Cardiac fibroblast (primary cell): Measurements from ENCODE around the gene HABP4.
"Not testable (repeated sequence)": the region's sequence is repeated elsewhere in the genome, so short reads cannot be mapped to it uniquely, and the experiment has no call there.

Experiments
- DNase-seq, 2 donors: peaks; one replicate each; pipeline versions ENCODE4 v3.0.0 to v3.0.0-alpha.2; 2010; ENCODE audit warnings: low read depth in 2 of 2
- H3K4me3 ChIP-seq, 2 donors: replicated peaks in 1 of 2; 1 replicate in 1 of 2; 2 replicates in 1 of 2; pipeline ENCODE4 v1.5.1; 2011; ENCODE audit warnings: low read depth in 2 of 2, low read length in 2 of 2, mild to moderate bottlenecking in 2 of 2, moderate library complexity in 1 of 2
- CTCF ChIP-seq: IDR thresholded peaks from one replicate; pipeline ENCODE4 v1.5.1; 2011; ENCODE audit warnings: low read depth, mild to moderate bottlenecking, low read length, inconsistent platforms

HABP4 gene

GRCh38 chr9:96500696-96501632 is 51.0 kb downstream of the HABP4 start:
- TF ChIP-seq CTCF, result no peak

GRCh38 chr9:96501633-96502538 is 51.9 kb downstream of the HABP4 start:
- DNase-seq, result no peak
- H3K4me3 ChIP-seq, result no peak overlapping the region
- no peak for TF ChIP-seq CTCF

More at GRCh38 chr9:96500696-96501632, 51.0 kb downstream of the HABP4 start:
- no peak for DNase-seq
- H3K4me3 ChIP-seq, result no peak overlapping the region

- H3K4me3 ChIP-seq, result no peak overlapping the region
- TF ChIP-seq CTCF, result no peak
- no peak for DNase-seq
These were observed 52.8 kb downstream of the HABP4 start for GRCh38 chr9:96502539-96503373.

- DNase-seq, H3K4me3 ChIP-seq: not testable (repeated sequence)
These were observed 53.4 kb downstream of the HABP4 start for GRCh38 chr9:96503374-96503748.

- TF ChIP-seq CTCF, result no peak
- DNase-seq, result no peak
- no peak overlapping the region for H3K4me3 ChIP-seq
These were observed 53.9 kb downstream of the HABP4 start for GRCh38 chr9:96503918-96504317.

GRCh38 chr9:96505316-96505991 is 55.5 kb downstream of the HABP4 start:
- no peak for DNase-seq
- TF ChIP-seq CTCF, result no peak
- no peak overlapping the region for H3K4me3 ChIP-seq
